ENCODE results near the gene PLCB4.

Gene PLCB4

DNA sequence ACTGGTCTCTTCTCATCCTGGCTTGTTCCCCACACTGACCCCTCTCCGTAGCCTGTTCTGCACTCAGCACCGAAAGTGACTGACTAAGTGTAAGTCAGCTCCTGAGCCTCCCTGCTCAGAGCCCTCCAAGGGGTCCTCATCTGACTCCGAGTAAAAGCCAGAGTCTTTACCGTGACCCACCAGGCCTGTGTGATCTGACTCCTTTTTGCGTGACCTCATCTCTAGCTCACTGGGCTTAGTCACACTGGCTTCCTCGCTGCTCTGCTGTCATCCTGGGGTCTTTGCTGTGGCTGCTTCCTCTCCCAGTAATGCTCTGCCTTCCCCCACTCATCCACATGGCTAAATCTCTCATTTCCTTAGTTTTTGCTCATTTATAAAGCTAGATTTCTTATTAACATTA, 116.6 kb downstream of the PLCB4 start:
- ChIA-PET POLR2A (no interaction called here), CTCF (interaction anchor here (0.8 kb wide), 1 partner anchor 15 kb away, joined by 3 read pairs; no protein-coding TSS in a partner anchor)
- Histone ChIP-seq H3K4me1 (ENCODE audit: control insufficient read depth, insufficient read depth, low read length) (no peaks in the 10 kb centered on the region; the same call in 1 of the 2 replicates), H3K9me3 (ENCODE audit: control insufficient read depth, insufficient read depth, low read depth, low read length) (no peaks in the 10 kb centered on the region), H3K4me3 (ENCODE audit: low read depth, low read length) (no peak overlapping the region), H3K36me3 (ENCODE audit: control insufficient read depth in 2 of 2, insufficient read depth in 1 of 2, low read length in 2 of 2) (no peaks in the 10 kb centered on the region), H3K27ac (ENCODE audit: extremely low read depth, low read depth, low read length) (no peak overlapping the region)
- TF ChIP-seq ZNF629 (tag by site-specific recombination; IDR thresholded peaks at IDR 0.05) (peak; percentile 25; the same call in 1 of the 2 replicates), KLF1 (tag by site-specific recombination; IDR thresholded peaks at IDR 0.05) (no peak), ZNF292 (tag by site-specific recombination; IDR thresholded peaks at IDR 0.05; ENCODE audit: borderline replicate concordance, low read depth) (no peak), WT1 (tag by site-specific recombination; IDR thresholded peaks at IDR 0.05) (no peak)
- TF ChIP-seq, protein P1, sequence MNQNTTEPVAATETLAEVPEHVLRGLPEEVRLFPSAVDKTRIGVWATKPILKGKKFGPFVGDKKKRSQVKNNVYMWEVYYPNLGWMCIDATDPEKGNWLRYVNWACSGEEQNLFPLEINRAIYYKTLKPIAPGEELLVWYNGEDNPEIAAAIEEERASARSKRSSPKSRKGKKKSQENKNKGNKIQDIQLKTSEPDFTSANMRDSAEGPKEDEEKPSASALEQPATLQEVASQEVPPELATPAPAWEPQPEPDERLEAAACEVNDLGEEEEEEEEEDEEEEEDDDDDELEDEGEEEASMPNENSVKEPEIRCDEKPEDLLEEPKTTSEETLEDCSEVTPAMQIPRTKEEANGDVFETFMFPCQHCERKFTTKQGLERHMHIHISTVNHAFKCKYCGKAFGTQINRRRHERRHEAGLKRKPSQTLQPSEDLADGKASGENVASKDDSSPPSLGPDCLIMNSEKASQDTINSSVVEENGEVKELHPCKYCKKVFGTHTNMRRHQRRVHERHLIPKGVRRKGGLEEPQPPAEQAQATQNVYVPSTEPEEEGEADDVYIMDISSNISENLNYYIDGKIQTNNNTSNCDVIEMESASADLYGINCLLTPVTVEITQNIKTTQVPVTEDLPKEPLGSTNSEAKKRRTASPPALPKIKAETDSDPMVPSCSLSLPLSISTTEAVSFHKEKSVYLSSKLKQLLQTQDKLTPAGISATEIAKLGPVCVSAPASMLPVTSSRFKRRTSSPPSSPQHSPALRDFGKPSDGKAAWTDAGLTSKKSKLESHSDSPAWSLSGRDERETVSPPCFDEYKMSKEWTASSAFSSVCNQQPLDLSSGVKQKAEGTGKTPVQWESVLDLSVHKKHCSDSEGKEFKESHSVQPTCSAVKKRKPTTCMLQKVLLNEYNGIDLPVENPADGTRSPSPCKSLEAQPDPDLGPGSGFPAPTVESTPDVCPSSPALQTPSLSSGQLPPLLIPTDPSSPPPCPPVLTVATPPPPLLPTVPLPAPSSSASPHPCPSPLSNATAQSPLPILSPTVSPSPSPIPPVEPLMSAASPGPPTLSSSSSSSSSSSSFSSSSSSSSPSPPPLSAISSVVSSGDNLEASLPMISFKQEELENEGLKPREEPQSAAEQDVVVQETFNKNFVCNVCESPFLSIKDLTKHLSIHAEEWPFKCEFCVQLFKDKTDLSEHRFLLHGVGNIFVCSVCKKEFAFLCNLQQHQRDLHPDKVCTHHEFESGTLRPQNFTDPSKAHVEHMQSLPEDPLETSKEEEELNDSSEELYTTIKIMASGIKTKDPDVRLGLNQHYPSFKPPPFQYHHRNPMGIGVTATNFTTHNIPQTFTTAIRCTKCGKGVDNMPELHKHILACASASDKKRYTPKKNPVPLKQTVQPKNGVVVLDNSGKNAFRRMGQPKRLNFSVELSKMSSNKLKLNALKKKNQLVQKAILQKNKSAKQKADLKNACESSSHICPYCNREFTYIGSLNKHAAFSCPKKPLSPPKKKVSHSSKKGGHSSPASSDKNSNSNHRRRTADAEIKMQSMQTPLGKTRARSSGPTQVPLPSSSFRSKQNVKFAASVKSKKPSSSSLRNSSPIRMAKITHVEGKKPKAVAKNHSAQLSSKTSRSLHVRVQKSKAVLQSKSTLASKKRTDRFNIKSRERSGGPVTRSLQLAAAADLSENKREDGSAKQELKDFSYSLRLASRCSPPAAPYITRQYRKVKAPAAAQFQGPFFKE (tag by site-specific recombination; IDR thresholded peaks at IDR 0.05; ENCODE audit: borderline replicate concordance): no peak

DNA sequence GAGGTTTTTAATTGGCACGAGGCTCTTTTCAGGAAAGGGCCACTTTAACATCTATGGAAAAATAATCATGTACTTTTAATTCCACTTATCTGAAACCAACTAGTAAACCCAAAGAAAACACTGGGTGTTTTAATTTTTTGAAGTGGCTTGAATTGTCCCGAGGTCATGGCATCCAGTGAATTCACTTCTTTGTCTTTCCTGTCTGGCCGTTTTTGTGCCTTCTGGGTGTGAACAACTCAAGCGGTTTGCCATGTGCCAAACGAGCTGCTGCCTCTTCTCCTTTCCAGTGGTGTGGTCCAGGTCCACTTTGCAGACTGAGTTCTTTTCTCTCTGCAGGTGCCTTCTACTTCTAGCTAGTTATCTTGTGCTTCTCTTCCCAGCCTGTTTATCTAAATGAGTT, 117.5 kb downstream of the PLCB4 start:
- Histone ChIP-seq H3K4me3 (ENCODE audit: low read depth, low read length) (no peak overlapping the region), H3K36me3 (ENCODE audit: control insufficient read depth in 2 of 2, insufficient read depth in 1 of 2, low read length in 2 of 2) (no peaks in the 10 kb centered on the region), H3K9me3 (ENCODE audit: control insufficient read depth, insufficient read depth, low read depth, low read length) (no peaks in the 10 kb centered on the region), H3K4me1 (ENCODE audit: control insufficient read depth, insufficient read depth, low read length) (no peaks in the 10 kb centered on the region; the same call in 1 of the 2 replicates), H3K27ac (ENCODE audit: extremely low read depth, low read depth, low read length) (no peak overlapping the region)
- CTCF ChIA-PET: interaction anchor here (0.7 to 0.8 kb wide), 2 partner anchors 14 to 1411 kb away, joined by 3 read pairs; no protein-coding TSS in a partner anchor
- POLR2A ChIA-PET: no interaction called here
- TF ChIP-seq ZNF239 (tag by site-specific recombination; IDR thresholded peaks at IDR 0.05) (no peak), ZNF274 (IDR thresholded peaks at IDR 0.05; ENCODE audit: low read length) (no peak), ZNF274 (tag by site-specific recombination; IDR thresholded peaks at IDR 0.05; ENCODE audit: borderline replicate concordance) (no peak), ZNF37A (tag by site-specific recombination; IDR thresholded peaks at IDR 0.05) (no peak), ZNF157 (tag by site-specific recombination; IDR thresholded peaks at IDR 0.05) (no peak), ZNF426 (tag by site-specific recombination; IDR thresholded peaks at IDR 0.05) (no peak), BCL11A (tag by site-specific recombination; IDR thresholded peaks at IDR 0.05; ENCODE audit: low read depth) (no peak), ZFP3 (tag by site-specific recombination; IDR thresholded peaks at IDR 0.05; ENCODE audit: low read depth) (no peak), GFI1B (tag by site-specific recombination; IDR thresholded peaks at IDR 0.05) (no peak), ZNF558 (tag by site-specific recombination; IDR thresholded peaks at IDR 0.05) (no peak), ZNF530 (tag by site-specific recombination; IDR thresholded peaks at IDR 0.05; ENCODE audit: low read depth) (no peak), ZNF138 (tag by site-specific recombination; IDR thresholded peaks at IDR 0.05; ENCODE audit: borderline replicate concordance) (no peak)
- TF ChIP-seq, protein P2, sequence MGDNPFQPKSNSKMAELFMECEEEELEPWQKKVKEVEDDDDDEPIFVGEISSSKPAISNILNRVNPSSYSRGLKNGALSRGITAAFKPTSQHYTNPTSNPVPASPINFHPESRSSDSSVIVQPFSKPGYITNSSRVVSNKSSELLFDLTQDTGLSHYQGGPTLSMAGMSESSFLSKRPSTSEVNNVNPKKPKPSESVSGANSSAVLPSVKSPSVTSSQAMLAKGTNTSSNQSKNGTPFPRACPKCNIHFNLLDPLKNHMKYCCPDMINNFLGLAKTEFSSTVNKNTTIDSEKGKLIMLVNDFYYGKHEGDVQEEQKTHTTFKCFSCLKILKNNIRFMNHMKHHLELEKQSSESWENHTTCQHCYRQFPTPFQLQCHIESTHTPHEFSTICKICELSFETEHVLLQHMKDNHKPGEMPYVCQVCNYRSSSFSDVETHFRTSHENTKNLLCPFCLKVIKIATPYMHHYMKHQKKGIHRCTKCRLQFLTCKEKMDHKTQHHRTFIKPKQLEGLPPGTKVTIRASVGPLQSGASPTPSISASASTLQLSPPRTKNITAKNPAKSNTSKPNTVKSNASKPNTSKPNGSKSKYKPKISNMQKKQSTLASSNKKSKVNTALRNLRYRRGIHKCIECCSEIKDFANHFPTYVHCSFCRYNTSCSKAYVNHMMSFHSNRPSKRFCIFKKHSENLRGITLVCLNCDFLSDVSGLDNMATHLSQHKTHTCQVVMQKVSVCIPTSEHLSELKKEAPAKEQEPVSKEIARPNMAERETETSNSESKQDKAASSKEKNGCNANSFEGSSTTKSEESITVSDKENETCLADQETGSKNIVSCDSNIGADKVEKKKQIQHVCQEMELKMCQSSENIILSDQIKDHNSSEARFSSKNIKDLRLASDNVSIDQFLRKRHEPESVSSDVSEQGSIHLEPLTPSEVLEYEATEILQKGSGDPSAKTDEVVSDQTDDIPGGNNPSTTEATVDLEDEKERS (tag by site-specific recombination; IDR thresholded peaks at IDR 0.05): no peak
- TF ChIP-seq, protein P3, sequence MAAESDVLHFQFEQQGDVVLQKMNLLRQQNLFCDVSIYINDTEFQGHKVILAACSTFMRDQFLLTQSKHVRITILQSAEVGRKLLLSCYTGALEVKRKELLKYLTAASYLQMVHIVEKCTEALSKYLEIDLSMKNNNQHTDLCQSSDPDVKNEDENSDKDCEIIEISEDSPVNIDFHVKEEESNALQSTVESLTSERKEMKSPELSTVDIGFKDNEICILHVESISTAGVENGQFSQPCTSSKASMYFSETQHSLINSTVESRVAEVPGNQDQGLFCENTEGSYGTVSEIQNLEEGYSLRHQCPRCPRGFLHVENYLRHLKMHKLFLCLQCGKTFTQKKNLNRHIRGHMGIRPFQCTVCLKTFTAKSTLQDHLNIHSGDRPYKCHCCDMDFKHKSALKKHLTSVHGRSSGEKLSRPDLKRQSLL (tag by site-specific recombination; IDR thresholded peaks at IDR 0.05): no peak
- TF ChIP-seq, protein P4, sequence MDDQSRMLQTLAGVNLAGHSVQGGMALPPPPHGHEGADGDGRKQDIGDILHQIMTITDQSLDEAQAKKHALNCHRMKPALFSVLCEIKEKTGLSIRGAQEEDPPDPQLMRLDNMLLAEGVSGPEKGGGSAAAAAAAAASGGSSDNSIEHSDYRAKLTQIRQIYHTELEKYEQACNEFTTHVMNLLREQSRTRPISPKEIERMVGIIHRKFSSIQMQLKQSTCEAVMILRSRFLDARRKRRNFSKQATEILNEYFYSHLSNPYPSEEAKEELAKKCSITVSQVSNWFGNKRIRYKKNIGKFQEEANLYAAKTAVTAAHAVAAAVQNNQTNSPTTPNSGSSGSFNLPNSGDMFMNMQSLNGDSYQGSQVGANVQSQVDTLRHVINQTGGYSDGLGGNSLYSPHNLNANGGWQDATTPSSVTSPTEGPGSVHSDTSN (CRISPR knock-in tag; IDR thresholded peaks at IDR 0.05): no peak

Measured in HEK293 (cell line).